HG03460 (cell line): ENCODE data around the gene CEACAM16.
"Not testable (repeated sequence)": the region's sequence is repeated elsewhere in the genome, so short reads cannot be mapped to it uniquely, and the experiment has no call there.

Source experiments
- ATAC-seq: cut with Tn5 transposase; IDR thresholded peaks from one replicate; pipeline ENCODE4 v1.9.1; 2021; ENCODE audit not compliant: unreplicated experiment

The CEACAM16 gene

GRCh38 chr19:44677019-44677811, 21.7 kb upstream of the CEACAM16 start:
- no peak for ATAC-seq

DNA sequence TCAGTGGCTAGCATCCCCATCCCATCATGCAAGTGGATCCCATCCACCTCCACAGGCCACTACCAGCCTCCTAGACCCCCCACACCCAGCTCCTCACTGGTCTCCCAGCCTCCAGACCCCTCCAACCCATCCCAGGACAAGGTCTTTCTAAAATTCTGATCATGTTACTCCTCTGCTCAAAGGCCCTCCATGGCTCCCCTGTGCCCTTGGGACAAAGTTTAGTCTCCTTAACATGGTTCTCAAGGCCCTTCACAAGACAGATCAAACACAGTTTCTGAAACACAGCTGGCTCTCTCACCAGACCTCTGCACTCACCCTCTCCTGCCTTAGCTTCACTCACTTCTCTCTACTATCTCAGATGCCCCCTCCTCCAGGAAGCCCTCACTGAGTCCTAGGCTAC, 18.4 kb upstream of the CEACAM16 start:
- no peak for ATAC-seq

DNA sequence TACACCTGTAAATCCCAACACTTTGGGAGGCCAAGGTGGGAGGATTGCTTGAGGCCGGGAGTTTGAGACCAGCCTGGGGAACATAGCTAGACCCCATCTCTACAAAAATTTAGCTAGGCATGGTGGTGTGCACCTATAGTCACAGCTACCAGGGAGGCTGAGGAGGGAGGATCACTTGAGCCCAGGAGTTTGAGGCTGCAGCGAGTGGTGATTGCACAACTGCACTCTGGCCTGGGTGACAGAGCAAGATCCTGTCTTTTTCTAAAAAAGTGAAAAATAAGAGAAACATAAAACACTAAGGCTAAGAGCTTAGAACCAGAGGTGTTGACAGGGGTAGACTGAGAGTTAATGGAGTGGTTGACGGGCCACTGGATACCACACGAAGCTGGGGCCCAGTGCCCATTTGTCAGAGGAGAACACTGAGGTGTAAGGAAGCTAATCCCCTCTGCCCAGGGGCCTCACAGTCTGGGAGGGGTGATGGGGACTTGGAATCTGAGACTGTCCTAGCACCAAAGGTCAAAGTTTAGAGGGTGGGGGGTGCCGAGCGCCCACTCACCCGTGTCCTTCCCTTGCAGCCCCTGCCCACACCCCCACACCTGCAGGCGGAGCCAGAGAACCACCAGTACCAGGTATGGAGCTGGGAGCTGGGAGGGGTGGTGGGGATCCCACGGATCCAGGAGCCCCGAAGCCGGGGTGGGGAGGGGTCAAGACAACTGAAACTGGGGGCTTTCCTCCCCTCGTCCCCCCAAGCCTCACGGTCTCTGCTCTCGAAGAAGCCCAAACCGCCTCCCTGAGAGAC, 16.8 kb upstream of the CEACAM16 start:
- ATAC-seq, result no peak

DNA sequence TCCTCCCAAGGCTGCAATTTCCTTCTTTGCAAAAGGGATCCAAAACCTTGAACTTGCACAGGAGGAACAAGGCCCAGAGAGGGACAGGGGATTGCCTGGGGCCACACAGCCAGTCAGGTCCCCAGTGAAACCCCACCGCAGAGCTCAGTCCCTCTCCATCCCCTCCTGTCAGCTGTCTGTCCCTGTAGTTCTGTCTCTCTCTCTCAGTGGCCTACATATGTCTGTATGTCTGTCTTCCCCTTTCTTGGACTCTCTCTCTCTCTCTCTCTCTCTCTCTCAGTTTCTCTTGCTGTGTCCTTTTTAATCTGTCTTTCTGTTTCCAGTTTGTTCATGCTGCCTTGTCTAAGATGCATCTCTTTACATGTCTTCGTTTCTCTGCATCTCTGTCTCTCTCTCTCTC, 16.1 kb upstream of the CEACAM16 start:
- no peak for ATAC-seq

GRCh38 chr19:44683434-44684210, 15.3 kb upstream of the CEACAM16 start:
- no peak for ATAC-seq

- not testable (repeated sequence) for ATAC-seq
Observed at GRCh38 chr19:44684396-44684795, 14.6 kb upstream of the CEACAM16 start.

GRCh38 chr19:44684892-44685863, 13.8 kb upstream of the CEACAM16 start:
- no peak for ATAC-seq

DNA sequence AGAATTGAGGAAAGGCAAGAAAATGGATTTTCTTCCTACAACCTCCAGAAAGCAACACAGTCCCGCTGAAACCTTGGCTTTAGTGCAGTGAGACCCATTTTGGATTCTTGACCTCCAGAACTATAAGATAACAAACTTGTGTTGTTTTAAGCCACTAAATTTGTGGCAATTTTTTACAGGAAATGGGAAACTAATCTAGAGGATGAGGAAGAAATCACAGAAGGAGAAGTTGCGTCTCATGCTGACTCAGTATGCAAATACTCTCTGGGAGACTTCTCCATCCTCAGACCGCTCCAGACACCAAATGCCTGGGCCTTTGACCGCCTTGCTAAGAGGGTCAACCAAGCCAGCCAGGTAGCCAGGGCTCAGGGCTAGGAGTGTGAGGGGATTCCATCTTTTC, 13.1 kb upstream of the CEACAM16 start:
- ATAC-seq, result no peak

- no peak for ATAC-seq
Observed at GRCh38 chr19:44686896-44687295, 12.1 kb upstream of the CEACAM16 start.

DNA sequence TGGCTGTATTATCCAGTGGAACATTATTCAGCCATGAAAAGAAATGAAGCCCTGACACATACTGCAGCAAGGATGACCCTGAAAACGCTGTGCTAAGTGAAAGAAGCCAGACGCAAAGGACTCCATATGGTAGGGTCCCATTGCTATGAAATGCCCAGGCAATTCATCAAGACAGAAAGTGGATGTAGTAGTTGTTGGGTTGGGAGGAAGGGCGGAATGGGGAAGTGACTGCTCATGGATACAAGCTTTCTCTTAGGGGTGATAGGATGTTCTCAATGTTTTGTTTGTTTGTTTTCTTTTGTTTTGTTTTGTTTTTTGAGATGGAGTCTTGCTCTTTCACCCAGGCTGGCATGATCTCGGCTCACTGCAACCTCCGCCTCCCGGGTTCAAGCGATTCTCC, 11.1 kb upstream of the CEACAM16 start:
- no peak for ATAC-seq

- ATAC-seq, result no peak
Observed at GRCh38 chr19:44689290-44690130, 9.4 kb upstream of the CEACAM16 start.

DNA sequence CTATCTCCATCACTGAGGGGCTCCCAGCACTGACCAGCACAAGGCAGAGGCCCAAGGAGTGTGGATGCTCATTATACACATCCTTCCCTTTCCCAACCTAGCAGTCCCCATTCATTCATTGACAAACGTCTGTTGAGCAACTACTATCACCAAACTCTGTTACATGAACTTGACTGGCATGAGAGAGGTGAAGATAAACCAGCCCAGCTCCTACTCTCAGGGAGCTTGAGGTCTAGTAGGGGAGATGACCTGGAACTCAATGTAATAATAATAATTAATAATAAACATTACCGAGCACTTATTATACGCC, 8.9 kb upstream of the CEACAM16 start:
- ATAC-seq, result no peak

DNA sequence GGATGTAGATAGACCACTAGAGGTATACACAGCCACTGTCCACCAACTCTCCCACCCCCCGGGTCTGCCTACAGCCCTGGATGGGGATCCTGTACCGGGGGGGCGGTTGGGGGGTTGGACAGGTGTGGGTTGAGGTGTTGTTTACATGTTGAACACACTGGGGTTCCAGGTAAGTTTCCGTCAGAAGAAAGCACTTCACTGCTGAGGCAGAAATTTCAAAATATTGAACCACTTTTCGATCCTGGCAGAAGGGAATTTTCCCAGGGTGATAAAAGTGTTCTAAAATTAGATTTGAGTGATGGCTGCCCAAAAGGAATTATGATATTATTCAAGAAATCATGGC, 6.6 kb upstream of the CEACAM16 start:
- peak; percentile 32 for ATAC-seq

GRCh38 chr19:44694184-44694579, 4.8 kb upstream of the CEACAM16 start:
- no peak for ATAC-seq

- ATAC-seq, result no peak
Observed at GRCh38 chr19:44696939-44697669, 1.8 kb upstream of the CEACAM16 start.

- ATAC-seq, result no peak
Observed at GRCh38 chr19:44697670-44698034, 1.3 kb upstream of the CEACAM16 start.

DNA sequence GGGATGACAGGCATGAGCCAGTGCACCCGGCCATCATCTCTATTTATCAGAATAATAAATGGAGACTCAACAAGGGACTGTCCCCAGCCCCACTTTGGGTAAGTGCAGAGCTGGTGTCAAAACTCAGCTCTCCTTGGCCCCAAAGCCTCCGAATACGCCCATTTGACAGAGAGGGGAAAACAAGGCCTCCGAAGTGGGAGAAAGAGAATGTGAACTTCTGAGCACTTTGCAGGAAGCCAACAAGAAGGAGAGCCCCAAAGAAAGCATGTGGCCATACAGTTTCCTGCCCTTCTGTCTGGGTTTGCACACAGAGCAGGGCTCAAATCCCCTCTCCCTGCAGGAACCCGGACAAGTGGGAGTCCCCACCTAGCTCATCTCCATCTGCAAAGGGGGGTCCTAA, 1.6 kb downstream of the CEACAM16 start:
- no peak for ATAC-seq

- no peak for ATAC-seq
Observed at GRCh38 chr19:44701228-44701627, 2.3 kb downstream of the CEACAM16 start.

- no peak for ATAC-seq
Observed at GRCh38 chr19:44702551-44703176, 3.7 kb downstream of the CEACAM16 start.
